ENCODE data around the gene IQGAP1. TPM values are rescaled to one million over a fixed set of nuclear protein-coding genes. Genes with fewer than 3 reads are reported as not detected.

Gene IQGAP1
- polyA plus RNA-seq, 1 donor (not counting 4 experiments of a cell fraction or from before 2014, with no cell fraction given): 310 TPM

DNA sequence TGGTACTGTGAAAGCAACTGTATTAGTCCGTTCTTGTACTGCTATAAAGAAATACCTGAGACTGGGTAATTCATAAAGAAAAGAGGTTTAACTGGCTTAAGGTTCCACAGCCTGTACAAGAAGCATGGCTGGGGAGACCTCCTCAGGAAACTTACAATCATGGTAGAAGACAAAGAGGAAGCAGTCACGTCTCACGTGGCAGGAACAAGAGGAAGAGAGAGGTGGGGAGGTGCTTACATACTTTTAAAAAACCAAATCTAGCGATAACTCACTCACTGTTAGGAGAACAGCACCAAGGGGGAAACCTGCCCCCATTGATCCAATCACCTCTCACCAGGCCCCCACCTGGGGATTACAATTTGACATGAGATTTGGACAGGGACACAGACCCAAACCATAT lies 48.9 kb downstream of the IQGAP1 start:
- dilution Hi-C loops (cut with MboI; ENCODE audit: extremely low pct_ligation_motif_present, low sequenced_read_pairs): no loop called here
- TF ChIP-seq, protein P1, sequence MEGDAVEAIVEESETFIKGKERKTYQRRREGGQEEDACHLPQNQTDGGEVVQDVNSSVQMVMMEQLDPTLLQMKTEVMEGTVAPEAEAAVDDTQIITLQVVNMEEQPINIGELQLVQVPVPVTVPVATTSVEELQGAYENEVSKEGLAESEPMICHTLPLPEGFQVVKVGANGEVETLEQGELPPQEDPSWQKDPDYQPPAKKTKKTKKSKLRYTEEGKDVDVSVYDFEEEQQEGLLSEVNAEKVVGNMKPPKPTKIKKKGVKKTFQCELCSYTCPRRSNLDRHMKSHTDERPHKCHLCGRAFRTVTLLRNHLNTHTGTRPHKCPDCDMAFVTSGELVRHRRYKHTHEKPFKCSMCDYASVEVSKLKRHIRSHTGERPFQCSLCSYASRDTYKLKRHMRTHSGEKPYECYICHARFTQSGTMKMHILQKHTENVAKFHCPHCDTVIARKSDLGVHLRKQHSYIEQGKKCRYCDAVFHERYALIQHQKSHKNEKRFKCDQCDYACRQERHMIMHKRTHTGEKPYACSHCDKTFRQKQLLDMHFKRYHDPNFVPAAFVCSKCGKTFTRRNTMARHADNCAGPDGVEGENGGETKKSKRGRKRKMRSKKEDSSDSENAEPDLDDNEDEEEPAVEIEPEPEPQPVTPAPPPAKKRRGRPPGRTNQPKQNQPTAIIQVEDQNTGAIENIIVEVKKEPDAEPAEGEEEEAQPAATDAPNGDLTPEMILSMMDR (optimal IDR thresholded peaks at IDR 0.05 in 1 of 3, IDR thresholded peaks at IDR 0.05 in 1 of 3, conservative IDR thresholded peaks at IDR 0.05 in 1 of 3; ENCODE audit: extremely low read depth in 1 of 3, insufficient read depth in 2 of 3, low read length in 3 of 3): no peak
- no peak for TF ChIP-seq EZH2 (IDR thresholded peaks at IDR 0.05; ENCODE audit: low read length)
- H3K9ac ChIP-seq (ENCODE audit: control insufficient read depth, extremely low read depth, insufficient read depth, low read length): no peak overlapping the region
- no peak overlapping the region for H2AFZ ChIP-seq (ENCODE audit: control insufficient read depth, low read length)
- peaks cover 7% of the 10 kb centered on the region for H3K4me1 ChIP-seq (ENCODE audit: control insufficient read depth, extremely low read depth, insufficient read depth, low read length)
- H3K4me2 ChIP-seq (ENCODE audit: control insufficient read depth, extremely low read depth, insufficient read depth, low read depth, low read length): no peak overlapping the region
- FAIRE-seq (no peak), DNase-seq (ENCODE audit: low read depth, low spot score) (no peak)
- H3K36me3 ChIP-seq (ENCODE audit: control insufficient read depth in 2 of 2, extremely low read depth in 1 of 2, insufficient read depth in 2 of 2, low read length in 2 of 2): peaks cover 12 to 20% of the 10 kb centered on the region in 2 experiments
- no peaks in the 10 kb centered on the region for H3K9me1 ChIP-seq (ENCODE audit: control insufficient read depth, extremely low read depth, insufficient read depth, low read length)
- no peak overlapping the region for H3K27ac ChIP-seq (ENCODE audit: control insufficient read depth, insufficient read depth, low read length)
- H3K9me3 ChIP-seq (ENCODE audit: control insufficient read depth, low read depth, low read length): no peaks in the 10 kb centered on the region
- H3K27me3 ChIP-seq (ENCODE audit: control insufficient read depth, extremely low read depth, insufficient read depth, low read length): no peaks in the 10 kb centered on the region
- H3K4me3 ChIP-seq (ENCODE audit: control insufficient read depth in 2 of 3, extremely low read depth in 1 of 3, insufficient read depth in 2 of 3, low read depth in 1 of 3, low read length in 3 of 3): no peak overlapping the region
- peaks cover 50% of the 10 kb centered on the region for H3K79me2 ChIP-seq (ENCODE audit: control insufficient read depth, insufficient read depth, low read length)
- H4K20me1 ChIP-seq (ENCODE audit: control insufficient read depth, extremely low read depth, insufficient read depth, low read length): no peaks in the 10 kb centered on the region

DNA sequence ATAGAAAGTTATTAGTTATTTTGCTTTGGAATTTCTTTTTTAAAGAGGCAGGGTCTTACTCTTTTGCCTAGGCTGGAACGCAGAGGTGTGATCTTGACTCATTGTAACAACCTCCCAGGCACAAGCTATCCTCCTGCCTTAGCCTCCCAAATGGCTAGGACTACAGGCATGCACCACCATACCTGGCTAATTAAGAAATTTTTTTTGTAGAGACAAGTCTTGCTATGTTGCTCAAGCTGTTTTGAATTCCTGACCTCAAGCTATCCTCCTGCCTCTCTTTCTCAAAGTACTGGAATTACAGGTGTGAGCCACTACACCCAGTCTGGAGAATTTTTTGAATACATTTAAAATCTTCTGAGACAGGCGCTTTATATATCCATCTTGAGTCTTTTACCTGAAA lies 49.5 kb downstream of the IQGAP1 start:
- no peak for TF ChIP-seq EZH2 (IDR thresholded peaks at IDR 0.05; ENCODE audit: low read length)
- TF ChIP-seq, protein P1 (optimal IDR thresholded peaks at IDR 0.05 in 1 of 3, IDR thresholded peaks at IDR 0.05 in 1 of 3, conservative IDR thresholded peaks at IDR 0.05 in 1 of 3; ENCODE audit: extremely low read depth in 1 of 3, insufficient read depth in 2 of 3, low read length in 3 of 3): no peak
- no peaks in the 10 kb centered on the region for H3K9me1 ChIP-seq (ENCODE audit: control insufficient read depth, extremely low read depth, insufficient read depth, low read length)
- DNase-seq (ENCODE audit: low read depth, low spot score): no peak
- peaks cover 47% of the 10 kb centered on the region for H3K79me2 ChIP-seq (ENCODE audit: control insufficient read depth, insufficient read depth, low read length)
- no peak overlapping the region for H3K4me3 ChIP-seq (ENCODE audit: control insufficient read depth in 2 of 3, extremely low read depth in 1 of 3, insufficient read depth in 2 of 3, low read depth in 1 of 3, low read length in 3 of 3)
- no peaks in the 10 kb centered on the region for H4K20me1 ChIP-seq (ENCODE audit: control insufficient read depth, extremely low read depth, insufficient read depth, low read length)
- peaks cover 12 to 24% of the 10 kb centered on the region in 2 experiments for H3K36me3 ChIP-seq (ENCODE audit: control insufficient read depth in 2 of 2, extremely low read depth in 1 of 2, insufficient read depth in 2 of 2, low read length in 2 of 2)
- no peak overlapping the region for H3K4me2 ChIP-seq (ENCODE audit: control insufficient read depth, extremely low read depth, insufficient read depth, low read depth, low read length)
- dilution Hi-C loops (cut with MboI; ENCODE audit: extremely low pct_ligation_motif_present, low sequenced_read_pairs): no loop called here
- H3K9me3 ChIP-seq (ENCODE audit: control insufficient read depth, low read depth, low read length): no peaks in the 10 kb centered on the region
- no peaks in the 10 kb centered on the region for H3K27me3 ChIP-seq (ENCODE audit: control insufficient read depth, extremely low read depth, insufficient read depth, low read length)
- no peak overlapping the region for H2AFZ ChIP-seq (ENCODE audit: control insufficient read depth, low read length)
- H3K27ac ChIP-seq (ENCODE audit: control insufficient read depth, insufficient read depth, low read length): no peak overlapping the region
- FAIRE-seq: no peak
- no peak overlapping the region for H3K9ac ChIP-seq (ENCODE audit: control insufficient read depth, extremely low read depth, insufficient read depth, low read length)
- peaks cover 7% of the 10 kb centered on the region for H3K4me1 ChIP-seq (ENCODE audit: control insufficient read depth, extremely low read depth, insufficient read depth, low read length)
